ENCODE results near the gene ACE. TPM values are rescaled to one million over a fixed set of nuclear protein-coding genes. Genes with fewer than 3 reads are reported as not detected.

Gene ACE
- total RNA-seq, 2 experiments from 2014 or later = 2.2 to 2.6 TPM

DNA sequence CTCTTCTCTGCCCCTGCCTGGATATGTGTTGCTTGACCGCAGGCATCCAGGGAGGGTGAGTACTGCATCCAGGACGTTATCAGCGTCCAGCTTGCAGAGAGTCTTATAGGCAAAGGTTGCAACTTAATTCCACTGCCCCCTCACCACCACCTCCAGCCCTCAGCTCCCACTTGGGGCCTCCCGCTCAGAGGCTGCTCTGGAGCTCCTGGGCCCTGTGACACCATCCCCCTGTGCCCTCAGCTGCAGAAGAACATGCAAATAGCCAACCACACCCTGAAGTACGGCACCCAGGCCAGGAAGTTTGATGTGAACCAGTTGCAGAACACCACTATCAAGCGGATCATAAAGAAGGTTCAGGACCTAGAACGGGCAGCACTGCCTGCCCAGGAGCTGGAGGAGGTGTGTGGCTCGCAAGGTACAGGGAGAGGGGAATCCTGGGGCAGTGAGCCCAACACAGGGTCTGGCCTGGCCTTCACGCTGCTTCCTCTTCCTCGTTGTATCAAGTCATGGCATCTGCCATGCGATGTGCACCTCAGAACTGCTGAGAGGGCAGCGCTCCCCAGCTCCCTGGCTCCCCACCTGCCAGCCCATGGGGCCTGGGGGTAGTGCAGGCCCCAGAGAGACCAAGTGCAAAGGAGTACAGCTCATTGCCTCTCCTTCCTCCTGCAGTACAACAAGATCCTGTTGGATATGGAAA, 9.6 kb downstream of the ACE start:
- Mint-ChIP-seq H3K4me1 (ENCODE audit: low read depth) (no peaks in the 10 kb centered on the region), H3K27ac (no peak overlapping the region), H3K4me3 (no peak overlapping the region), H3K36me3 (no peaks in the 10 kb centered on the region), H3K27me3 (no peaks in the 10 kb centered on the region), H3K9me3 (no peaks in the 10 kb centered on the region)
- CTCF ChIA-PET = interaction anchor here (0.5 to 1.2 kb wide), 3 partner anchors 61 to 320 kb away, joined by 3 read pairs; no protein-coding TSS in a partner anchor
- DNase-seq = no peak
- intact Hi-C loops (cut with micrococcal nuclease) = no loop called here
- POLR2A ChIA-PET = no interaction called here

DNA sequence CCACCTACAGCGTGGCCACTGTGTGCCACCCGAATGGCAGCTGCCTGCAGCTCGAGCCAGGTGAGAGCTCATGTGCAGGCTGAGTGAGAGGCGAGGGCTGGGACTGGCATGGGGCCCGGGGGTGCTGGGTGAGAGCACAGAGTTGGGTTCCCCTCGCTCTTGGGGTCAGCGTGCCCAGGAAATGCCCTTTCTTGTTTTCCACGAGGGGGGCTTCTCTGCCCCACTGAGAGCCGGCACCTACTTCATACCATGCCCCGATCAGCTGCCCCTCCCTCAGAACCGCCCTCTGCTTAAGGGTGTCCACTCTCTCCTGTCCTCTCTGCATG, 10.1 kb downstream of the ACE start:
- intact Hi-C loops (cut with micrococcal nuclease) = no loop called here
- POLR2A ChIA-PET = no interaction called here
- CTCF ChIA-PET = interaction anchor here (0.5 to 0.7 kb wide), 2 partner anchors 125 to 319 kb away, joined by 3 read pairs; no protein-coding TSS in a partner anchor
- Mint-ChIP-seq H3K36me3 (no peaks in the 10 kb centered on the region), H3K4me3 (no peak overlapping the region), H3K4me1 (ENCODE audit: low read depth) (no peaks in the 10 kb centered on the region), H3K9me3 (no peaks in the 10 kb centered on the region), H3K27me3 (no peaks in the 10 kb centered on the region), H3K27ac (no peak overlapping the region)
- no peak for DNase-seq

DNA sequence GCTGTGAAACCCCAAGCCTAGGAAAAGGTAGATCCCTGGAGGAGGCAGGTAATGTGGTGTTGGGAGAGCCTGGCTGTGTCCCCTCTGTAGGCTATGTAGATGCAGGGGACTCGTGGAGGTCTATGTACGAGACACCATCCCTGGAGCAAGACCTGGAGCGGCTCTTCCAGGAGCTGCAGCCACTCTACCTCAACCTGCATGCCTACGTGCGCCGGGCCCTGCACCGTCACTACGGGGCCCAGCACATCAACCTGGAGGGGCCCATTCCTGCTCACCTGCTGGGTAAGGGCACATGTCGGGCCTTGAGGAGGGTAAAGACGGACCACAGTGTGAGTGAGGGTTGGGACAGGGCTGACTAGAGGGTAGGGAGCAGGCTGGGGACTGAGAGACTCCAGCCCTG, 12.0 kb downstream of the ACE start:
- H3K9me3 Mint-ChIP-seq = no peaks in the 10 kb centered on the region
- no peak overlapping the region for H3K4me3 Mint-ChIP-seq
- H3K36me3 Mint-ChIP-seq = no peaks in the 10 kb centered on the region
- H3K4me1 Mint-ChIP-seq (ENCODE audit: low read depth) = no peaks in the 10 kb centered on the region
- ChIA-PET POLR2A (no interaction called here), CTCF (interaction anchor here (1.4 kb wide), 1 partner anchor 11 kb away, joined by 6 read pairs; the partner anchor contains the start of gene ACE)
- no peak overlapping the region for H3K27ac Mint-ChIP-seq
- no peaks in the 10 kb centered on the region for H3K27me3 Mint-ChIP-seq
- intact Hi-C loops (cut with micrococcal nuclease) = no loop called here
- DNase-seq = no peak

DNA sequence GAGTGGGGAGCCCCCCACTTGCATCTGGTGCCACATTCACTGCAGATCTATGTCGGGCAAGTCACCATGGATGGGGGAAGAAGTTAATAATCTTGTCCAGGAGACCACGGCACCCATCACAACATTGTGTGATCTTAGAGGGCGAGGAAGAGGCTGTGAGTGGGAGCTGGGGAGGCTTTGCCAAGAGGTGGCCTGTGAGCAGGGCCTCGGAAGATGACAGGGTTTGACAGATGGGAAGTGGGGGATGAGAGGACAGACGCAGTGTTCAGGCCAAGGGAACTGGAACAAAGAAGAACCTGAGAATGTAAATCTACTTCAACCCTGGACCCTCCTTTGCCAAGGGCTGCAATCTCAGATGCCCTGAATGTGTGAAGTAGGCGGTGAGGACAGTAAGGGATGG, 12.4 kb downstream of the ACE start:
- CTCF ChIA-PET = no interaction called here

DNA sequence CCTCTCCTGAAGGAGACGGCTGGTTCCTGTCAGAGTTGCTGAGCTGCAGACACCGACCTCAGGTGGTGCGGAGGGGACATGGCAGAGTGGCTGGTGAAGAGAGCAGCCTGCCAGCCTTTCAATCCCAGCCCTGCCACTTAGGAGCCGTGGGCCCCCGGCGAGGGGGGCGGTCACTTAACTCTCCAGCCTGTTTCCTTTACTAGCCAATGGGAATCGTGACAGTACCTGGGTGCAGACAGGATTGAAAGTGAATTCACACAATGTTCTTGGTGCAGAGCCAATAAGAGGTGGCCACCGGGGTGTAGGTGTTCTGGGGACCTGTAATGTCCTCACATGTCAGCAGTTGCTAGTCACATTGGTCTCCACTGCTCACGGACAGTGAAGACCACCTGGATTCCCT, 13.5 kb downstream of the ACE start:
- intact Hi-C loops (cut with micrococcal nuclease) = no loop called here
- Mint-ChIP-seq H3K9me3 (no peaks in the 10 kb centered on the region), H3K4me3 (no peak overlapping the region), H3K27ac (no peak overlapping the region), H3K36me3 (no peaks in the 10 kb centered on the region), H3K27me3 (no peaks in the 10 kb centered on the region), H3K4me1 (ENCODE audit: low read depth) (no peaks in the 10 kb centered on the region)
- POLR2A ChIA-PET = no interaction called here
- CTCF ChIA-PET = interaction anchor here (1.0 kb wide), 1 partner anchor 122 kb away, joined by 3 read pairs; no protein-coding TSS in a partner anchor
- no peak for DNase-seq

More for the DNA sequence above, 12.4 kb downstream of the ACE start:
- no peak for DNase-seq
- Mint-ChIP-seq H3K4me3 (no peak overlapping the region), H3K27ac (no peak overlapping the region), H3K36me3 (no peaks in the 10 kb centered on the region), H3K9me3 (no peaks in the 10 kb centered on the region), H3K4me1 (ENCODE audit: low read depth) (no peaks in the 10 kb centered on the region), H3K27me3 (no peaks in the 10 kb centered on the region)
- intact Hi-C loops (cut with micrococcal nuclease) = no loop called here
- POLR2A ChIA-PET = no interaction called here

DNA sequence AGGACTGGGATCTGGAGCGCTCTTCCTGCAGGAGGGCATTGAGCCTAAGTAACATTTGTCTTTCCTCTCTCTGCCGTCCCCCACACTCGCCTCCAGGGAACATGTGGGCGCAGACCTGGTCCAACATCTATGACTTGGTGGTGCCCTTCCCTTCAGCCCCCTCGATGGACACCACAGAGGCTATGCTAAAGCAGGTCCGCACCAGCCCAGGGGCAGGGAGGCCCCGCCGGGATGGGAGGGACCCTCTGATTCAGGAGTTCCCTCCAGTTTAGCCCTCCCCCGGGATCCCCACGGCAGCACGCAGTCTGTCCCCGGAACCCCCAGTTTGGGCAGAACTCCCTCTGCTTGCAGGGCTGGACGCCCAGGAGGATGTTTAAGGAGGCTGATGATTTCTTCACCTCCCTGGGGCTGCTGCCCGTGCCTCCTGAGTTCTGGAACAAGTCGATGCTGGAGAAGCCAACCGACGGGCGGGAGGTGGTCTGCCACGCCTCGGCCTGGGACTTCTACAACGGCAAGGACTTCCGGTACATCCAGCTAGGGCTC, 14.1 kb downstream of the ACE start:
- CTCF ChIA-PET = interaction anchor here (1.0 to 2.3 kb wide), 2 partner anchors 11 to 122 kb away, joined by 3 to 12 read pairs; no protein-coding TSS in a partner anchor
- POLR2A ChIA-PET = no interaction called here
- DNase-seq = no peak
- Mint-ChIP-seq H3K4me1 (ENCODE audit: low read depth) (no peaks in the 10 kb centered on the region), H3K27ac (no peak overlapping the region), H3K27me3 (no peaks in the 10 kb centered on the region), H3K9me3 (no peaks in the 10 kb centered on the region), H3K4me3 (no peak overlapping the region), H3K36me3 (no peaks in the 10 kb centered on the region)
- intact Hi-C loops (cut with micrococcal nuclease) = no loop called here

DNA sequence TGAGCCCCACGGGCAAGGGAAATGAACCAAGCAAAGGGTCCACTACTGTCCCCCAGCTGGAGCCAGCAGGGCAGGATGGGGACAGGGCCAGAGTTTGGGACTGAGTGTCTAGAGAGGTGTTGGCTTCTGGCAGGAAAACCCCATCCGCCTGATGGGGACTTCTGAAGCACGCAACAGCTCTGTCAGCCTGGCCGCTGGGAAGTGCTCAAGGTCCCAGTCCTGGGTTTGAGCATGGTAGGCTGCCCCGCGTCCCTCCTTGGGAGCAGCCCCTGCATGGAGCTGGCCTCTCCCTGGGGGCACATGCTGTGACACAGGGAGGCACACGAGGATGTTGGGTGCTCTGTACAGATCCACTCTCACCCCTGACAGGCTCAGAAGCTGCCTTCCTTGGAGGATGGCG, 14.6 kb downstream of the ACE start:
- CTCF ChIA-PET = interaction anchor here (2.3 kb wide), 1 partner anchor 12 kb away, joined by 12 read pairs; no protein-coding TSS in a partner anchor
- intact Hi-C loops (cut with micrococcal nuclease) = no loop called here
- H3K4me1 Mint-ChIP-seq (ENCODE audit: low read depth) = no peaks in the 10 kb centered on the region
- no peaks in the 10 kb centered on the region for H3K36me3 Mint-ChIP-seq
- H3K27ac Mint-ChIP-seq = no peak overlapping the region
- H3K27me3 Mint-ChIP-seq = no peaks in the 10 kb centered on the region
- DNase-seq = no peak
- no peak overlapping the region for H3K4me3 Mint-ChIP-seq
- POLR2A ChIA-PET = no interaction called here
- H3K9me3 Mint-ChIP-seq = no peaks in the 10 kb centered on the region

DNA sequence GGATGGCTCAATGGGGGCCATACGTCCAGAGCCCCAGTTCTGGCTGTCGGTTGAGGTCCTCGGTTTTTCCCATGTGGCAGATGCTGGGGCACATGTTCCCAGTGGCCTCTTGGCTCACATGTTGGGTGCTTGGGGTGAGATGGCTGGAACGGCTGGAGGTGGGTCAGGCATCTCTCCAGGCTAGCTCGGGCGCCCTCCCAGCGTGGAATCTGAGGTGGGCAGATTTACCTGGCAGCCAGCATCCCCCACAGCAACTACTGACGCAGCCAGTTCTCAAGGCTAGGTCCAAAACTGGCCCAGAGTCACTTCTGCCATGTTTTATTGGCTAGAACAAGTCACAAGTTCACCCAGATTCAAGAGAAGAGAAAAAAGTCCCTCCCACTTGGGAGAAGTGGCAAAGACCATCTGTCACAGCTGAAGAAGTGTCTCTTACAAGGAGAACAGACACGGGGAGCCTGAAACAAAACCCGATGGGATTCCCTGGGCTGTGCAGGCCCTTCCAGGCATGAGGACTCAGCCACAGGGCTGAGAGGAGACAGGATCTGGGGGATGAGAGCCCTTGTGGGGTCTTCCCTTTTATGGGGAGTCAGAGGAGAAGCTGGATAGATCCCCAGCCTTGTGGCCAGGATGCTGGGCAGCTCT, 15.2 kb downstream of the ACE start:
- intact Hi-C loops (cut with micrococcal nuclease) = no loop called here
- no peaks in the 10 kb centered on the region for H3K9me3 Mint-ChIP-seq
- H3K27ac Mint-ChIP-seq = no peak overlapping the region
- POLR2A ChIA-PET = no interaction called here
- H3K4me1 Mint-ChIP-seq (ENCODE audit: low read depth) = no peaks in the 10 kb centered on the region
- DNase-seq = no peak
- CTCF ChIA-PET = interaction anchor here (0.6 to 2.3 kb wide), 2 partner anchors 12 to 34 kb away, joined by 4 to 12 read pairs; no protein-coding TSS in a partner anchor
- H3K4me3 Mint-ChIP-seq = no peak overlapping the region
- no peaks in the 10 kb centered on the region for H3K27me3 Mint-ChIP-seq
- H3K36me3 Mint-ChIP-seq = no peaks in the 10 kb centered on the region

DNA sequence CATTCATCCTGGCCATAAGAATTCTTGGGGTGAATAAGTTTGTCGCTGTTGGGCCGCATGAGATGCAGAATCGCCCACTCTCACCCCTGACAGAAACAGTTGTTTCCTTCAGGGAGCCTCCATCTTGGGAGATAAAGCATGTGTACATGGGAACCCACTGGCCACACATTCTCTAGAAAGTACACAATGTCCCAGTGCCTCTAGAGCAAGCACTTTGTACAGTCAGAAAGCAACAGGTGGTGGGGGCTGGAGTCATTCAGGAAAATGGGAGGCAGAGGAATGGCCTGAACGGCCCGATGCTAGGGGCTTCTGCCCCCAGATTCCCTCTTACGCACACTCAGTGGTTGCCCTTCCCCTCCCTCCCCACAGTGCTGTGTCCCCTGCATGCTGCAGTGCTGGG, 16.1 kb downstream of the ACE start:
- Mint-ChIP-seq H3K36me3 (no peaks in the 10 kb centered on the region), H3K27me3 (no peaks in the 10 kb centered on the region), H3K27ac (no peak overlapping the region), H3K4me3 (no peak overlapping the region), H3K4me1 (ENCODE audit: low read depth) (no peaks in the 10 kb centered on the region), H3K9me3 (no peaks in the 10 kb centered on the region)
- DNase-seq = no peak
- ChIA-PET CTCF (interaction anchor here (2.3 kb wide), 1 partner anchor 13 kb away, joined by 12 read pairs; no protein-coding TSS in a partner anchor), POLR2A (no interaction called here)
- intact Hi-C loops (cut with micrococcal nuclease) = no loop called here

DNA sequence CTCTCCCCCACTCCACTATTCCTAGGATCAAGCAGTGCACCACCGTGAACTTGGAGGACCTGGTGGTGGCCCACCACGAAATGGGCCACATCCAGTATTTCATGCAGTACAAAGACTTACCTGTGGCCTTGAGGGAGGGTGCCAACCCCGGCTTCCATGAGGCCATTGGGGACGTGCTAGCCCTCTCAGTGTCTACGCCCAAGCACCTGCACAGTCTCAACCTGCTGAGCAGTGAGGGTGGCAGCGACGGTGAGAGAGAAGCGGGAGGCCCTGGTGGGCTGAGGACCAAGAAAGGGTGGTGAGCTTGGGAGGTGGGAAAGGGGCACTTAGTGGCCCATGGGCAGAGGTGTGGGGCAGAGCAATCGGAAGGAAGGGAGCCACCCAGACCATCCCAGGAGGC, 16.6 kb downstream of the ACE start:
- no peak overlapping the region for H3K4me3 Mint-ChIP-seq
- no peak for DNase-seq
- no peak overlapping the region for H3K27ac Mint-ChIP-seq
- no peaks in the 10 kb centered on the region for H3K27me3 Mint-ChIP-seq
- no peaks in the 10 kb centered on the region for H3K4me1 Mint-ChIP-seq (ENCODE audit: low read depth)
- H3K36me3 Mint-ChIP-seq = no peaks in the 10 kb centered on the region
- ChIA-PET POLR2A (no interaction called here), CTCF (no interaction called here)
- no peaks in the 10 kb centered on the region for H3K9me3 Mint-ChIP-seq
- intact Hi-C loops (cut with micrococcal nuclease) = no loop called here

DNA sequence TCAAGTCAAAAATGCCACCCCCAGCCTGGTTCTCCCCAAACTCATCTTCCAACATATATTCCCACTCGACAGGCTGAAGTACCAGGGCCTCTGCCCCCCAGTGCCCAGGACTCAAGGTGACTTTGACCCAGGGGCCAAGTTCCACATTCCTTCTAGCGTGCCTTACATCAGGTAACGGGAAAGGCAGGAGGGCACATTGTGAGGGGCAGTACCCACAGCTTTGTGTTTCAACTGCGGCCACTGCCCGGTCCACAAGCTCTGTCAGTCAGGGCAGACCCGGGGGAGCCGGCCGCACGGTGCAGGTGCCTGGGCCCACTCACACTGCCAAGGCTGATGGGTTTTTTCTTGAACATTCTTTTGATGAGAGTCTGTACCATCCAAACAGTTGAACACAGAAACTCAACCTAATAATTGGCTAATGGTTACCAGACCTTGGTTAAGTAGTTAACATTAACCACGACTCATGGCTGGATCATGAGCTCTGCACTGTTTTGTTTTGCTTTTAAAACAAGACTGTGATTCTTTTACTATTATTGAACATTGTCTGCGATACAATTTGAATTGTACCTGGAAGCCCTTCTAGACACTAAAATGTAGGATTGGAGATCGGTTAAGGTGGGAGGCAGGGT, 17.6 kb downstream of the ACE start:
- DNase-seq = no peak
- Mint-ChIP-seq H3K27ac (no peak overlapping the region), H3K4me3 (no peak overlapping the region), H3K36me3 (no peaks in the 10 kb centered on the region), H3K9me3 (no peaks in the 10 kb centered on the region), H3K27me3 (no peaks in the 10 kb centered on the region), H3K4me1 (ENCODE audit: low read depth) (no peaks in the 10 kb centered on the region)
- intact Hi-C loops (cut with micrococcal nuclease) = no loop called here
- ChIA-PET POLR2A (no interaction called here), CTCF (no interaction called here)

DNA sequence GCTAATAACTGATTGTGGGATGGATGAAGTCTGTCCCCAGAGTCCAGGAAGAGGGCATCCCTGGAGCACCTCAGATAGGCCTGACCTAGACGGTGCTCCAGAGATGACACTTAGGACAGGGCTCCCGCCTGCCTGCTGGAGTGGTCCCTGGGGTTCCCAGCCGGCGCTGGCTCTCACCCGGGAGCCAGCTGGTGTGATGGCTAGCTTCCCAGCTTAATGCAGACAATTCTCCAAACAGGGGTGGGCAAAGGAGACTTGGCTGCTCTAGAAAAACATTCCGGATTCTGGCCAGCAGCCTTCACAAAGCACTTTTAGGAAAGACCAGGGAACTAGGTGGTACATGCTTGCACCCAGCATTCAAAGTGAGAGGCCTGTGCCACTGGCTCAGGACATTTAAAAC, 18.6 kb downstream of the ACE start:
- ChIA-PET CTCF (no interaction called here), POLR2A (no interaction called here)
- H3K9me3 Mint-ChIP-seq = no peaks in the 10 kb centered on the region
- H3K27me3 Mint-ChIP-seq = no peaks in the 10 kb centered on the region
- intact Hi-C loops (cut with micrococcal nuclease) = no loop called here
- no peak overlapping the region for H3K4me3 Mint-ChIP-seq
- H3K4me1 Mint-ChIP-seq (ENCODE audit: low read depth) = no peaks in the 10 kb centered on the region
- DNase-seq = no peak
- no peak overlapping the region for H3K27ac Mint-ChIP-seq
- H3K36me3 Mint-ChIP-seq = no peaks in the 10 kb centered on the region

Measured in activated CD4-positive, alpha-beta memory T cell treated with anti-CD3 and anti-CD28 coated beads for 36 hours (primary cell).